Neural crest cell (in vitro differentiated cells): ENCODE results near the gene PPP4R1. TPM values are rescaled to one million over a fixed set of nuclear protein-coding genes. Genes with fewer than 3 reads are reported as not detected.

Source experiments
- DNase-seq: peaks from one replicate; pipeline ENCODE4 v3.0.0; 2021; ENCODE audit warnings: low read depth, mixed read lengths, low spot score
- H3K27ac Mint-ChIP-seq: one replicate; pipeline ENCODE4 v1.8.0; 2021; ENCODE audit warnings: mild to moderate bottlenecking, mixed read lengths; ENCODE audit not compliant: unreplicated experiment
- H3K27me3 Mint-ChIP-seq: 2 replicates; pipeline ENCODE4 v1.8.0; 2021; ENCODE audit warnings: low read depth, mild to moderate bottlenecking, mixed read lengths
- H3K36me3 Mint-ChIP-seq: 2 replicates; pipeline ENCODE4 v1.8.0; 2021; ENCODE audit warnings: low read depth, mild to moderate bottlenecking, mixed read lengths
- H3K4me1 Mint-ChIP-seq: 2 replicates; pipeline ENCODE4 v1.8.0; 2021; ENCODE audit warnings: mixed read lengths
- H3K4me3 Mint-ChIP-seq: one replicate; pipeline ENCODE4 v1.8.0; 2021; ENCODE audit warnings: mild to moderate bottlenecking, mixed read lengths
- H3K9me3 Mint-ChIP-seq: 2 replicates; pipeline ENCODE4 v1.8.0; 2021; ENCODE audit warnings: mixed read lengths
- total RNA-seq: library from RNA; stranded (reverse); gene quantifications from 2 replicates; pipeline ENCODE4 v1.2.1, GENCODE V29; 2021
- TF ChIP-seq, protein P1 (sequence below): fragments of 200-600 bp; sonication (generic); conservative IDR thresholded peaks from 2 replicates; pipeline ENCODE4 v1.5.0; 2021; ENCODE audit warnings: antibody characterized with exemption, mild to moderate bottlenecking

Gene PPP4R1
- total RNA-seq, 1 donor from 2014 or later = 138 TPM

DNA sequence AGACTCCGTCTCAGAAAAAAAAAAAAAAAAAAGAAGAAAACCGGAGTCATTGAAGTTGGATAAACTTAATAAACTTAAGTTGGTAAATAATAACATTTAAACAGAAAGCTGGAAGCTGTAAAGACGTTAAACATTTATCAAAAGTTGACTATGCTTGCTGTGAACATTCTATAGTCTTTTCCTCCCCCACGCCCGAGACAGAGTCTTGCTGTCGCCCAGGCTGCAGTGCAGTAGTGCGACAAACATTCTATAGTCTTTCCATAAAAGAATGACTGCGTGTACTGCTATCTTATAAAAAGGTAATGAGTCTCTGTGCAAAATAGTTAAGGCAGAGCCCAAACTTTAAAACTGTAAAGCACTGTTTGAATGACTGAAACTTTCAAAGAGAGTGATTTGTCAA lies 45.2 kb downstream of the PPP4R1 start:
- Mint-ChIP-seq H3K27me3 (no peaks in the 10 kb centered on the region), H3K4me3 (no peak overlapping the region), H3K36me3 (peaks cover 16% of the 10 kb centered on the region), H3K9me3 (no peaks in the 10 kb centered on the region), H3K4me1 (no peaks in the 10 kb centered on the region), H3K27ac (no peak overlapping the region)
- TF ChIP-seq, protein P1, sequence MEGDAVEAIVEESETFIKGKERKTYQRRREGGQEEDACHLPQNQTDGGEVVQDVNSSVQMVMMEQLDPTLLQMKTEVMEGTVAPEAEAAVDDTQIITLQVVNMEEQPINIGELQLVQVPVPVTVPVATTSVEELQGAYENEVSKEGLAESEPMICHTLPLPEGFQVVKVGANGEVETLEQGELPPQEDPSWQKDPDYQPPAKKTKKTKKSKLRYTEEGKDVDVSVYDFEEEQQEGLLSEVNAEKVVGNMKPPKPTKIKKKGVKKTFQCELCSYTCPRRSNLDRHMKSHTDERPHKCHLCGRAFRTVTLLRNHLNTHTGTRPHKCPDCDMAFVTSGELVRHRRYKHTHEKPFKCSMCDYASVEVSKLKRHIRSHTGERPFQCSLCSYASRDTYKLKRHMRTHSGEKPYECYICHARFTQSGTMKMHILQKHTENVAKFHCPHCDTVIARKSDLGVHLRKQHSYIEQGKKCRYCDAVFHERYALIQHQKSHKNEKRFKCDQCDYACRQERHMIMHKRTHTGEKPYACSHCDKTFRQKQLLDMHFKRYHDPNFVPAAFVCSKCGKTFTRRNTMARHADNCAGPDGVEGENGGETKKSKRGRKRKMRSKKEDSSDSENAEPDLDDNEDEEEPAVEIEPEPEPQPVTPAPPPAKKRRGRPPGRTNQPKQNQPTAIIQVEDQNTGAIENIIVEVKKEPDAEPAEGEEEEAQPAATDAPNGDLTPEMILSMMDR = no peak
- no peak for DNase-seq

DNA sequence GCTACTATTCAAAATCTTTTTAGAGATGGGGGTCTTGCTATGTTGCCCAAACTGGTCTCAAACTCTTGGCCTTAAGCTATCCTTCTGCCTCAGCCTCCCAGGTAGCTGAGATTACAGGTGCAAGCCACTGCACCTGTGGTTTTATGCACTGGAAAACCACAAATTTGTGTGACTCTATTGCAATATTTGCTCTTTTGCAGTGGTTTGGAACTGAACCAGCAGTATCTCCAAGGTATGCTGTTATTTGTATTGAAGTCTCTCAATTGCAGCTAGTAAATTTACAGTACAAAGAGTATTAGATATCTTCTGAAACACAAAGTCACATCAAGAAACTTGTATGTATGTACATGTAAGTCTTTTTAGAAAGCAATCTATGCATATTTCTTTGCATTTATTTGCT lies 46.2 kb downstream of the PPP4R1 start:
- H3K4me1 Mint-ChIP-seq = no peaks in the 10 kb centered on the region
- H3K4me3 Mint-ChIP-seq = no peak overlapping the region
- no peak for DNase-seq
- TF ChIP-seq, protein P1 = no peak
- H3K27me3 Mint-ChIP-seq = no peaks in the 10 kb centered on the region
- no peak overlapping the region for H3K27ac Mint-ChIP-seq
- H3K9me3 Mint-ChIP-seq = no peaks in the 10 kb centered on the region
- peaks cover 16% of the 10 kb centered on the region for H3K36me3 Mint-ChIP-seq

DNA sequence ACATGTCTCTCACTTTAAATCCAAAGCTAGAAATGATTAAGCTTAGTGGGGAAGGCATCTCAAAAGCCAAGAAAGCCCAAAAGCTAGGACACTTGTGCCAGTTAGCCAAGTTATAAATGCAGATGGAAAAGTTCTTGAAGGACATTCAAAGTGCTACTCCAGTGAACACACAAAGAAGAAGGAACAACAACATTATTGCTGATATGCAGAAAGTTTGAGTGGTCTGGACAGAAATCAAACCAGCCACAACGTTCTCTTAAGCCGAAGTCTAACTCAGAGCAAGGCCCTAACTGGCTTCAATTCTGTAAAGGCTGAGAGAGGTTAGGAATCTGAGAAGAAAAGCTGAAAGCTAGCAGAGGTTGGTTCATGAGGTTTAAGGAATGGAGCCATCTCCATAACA lies 49.0 kb downstream of the PPP4R1 start:
- no peak for DNase-seq
- no peak overlapping the region for H3K4me3 Mint-ChIP-seq
- TF ChIP-seq, protein P1 = no peak
- no peaks in the 10 kb centered on the region for H3K9me3 Mint-ChIP-seq
- no peaks in the 10 kb centered on the region for H3K4me1 Mint-ChIP-seq
- no peak overlapping the region for H3K27ac Mint-ChIP-seq
- peaks cover 16% of the 10 kb centered on the region for H3K36me3 Mint-ChIP-seq
- H3K27me3 Mint-ChIP-seq = no peaks in the 10 kb centered on the region

DNA sequence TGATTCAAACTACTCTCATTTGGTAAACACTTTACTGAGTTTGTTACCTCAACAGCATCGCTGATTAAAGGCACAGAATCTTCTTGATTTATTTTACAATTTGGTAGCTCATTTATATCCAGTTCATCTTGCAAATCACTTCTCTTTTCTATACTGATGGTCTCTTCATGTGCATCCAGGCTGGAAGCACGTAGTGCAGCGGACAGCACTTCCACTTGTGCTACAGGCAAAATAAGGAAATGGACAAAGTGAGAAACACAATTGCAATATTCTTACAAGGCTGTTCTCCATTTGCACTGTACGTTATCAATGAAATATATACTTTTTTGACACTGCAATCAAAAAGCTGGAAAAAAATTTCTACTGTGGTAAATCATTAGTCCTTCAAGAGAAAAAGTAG lies 51.0 kb downstream of the PPP4R1 start:
- TF ChIP-seq, protein P1 = no peak
- H3K4me1 Mint-ChIP-seq = no peaks in the 10 kb centered on the region
- DNase-seq = no peak
- no peak overlapping the region for H3K4me3 Mint-ChIP-seq
- H3K27ac Mint-ChIP-seq = no peak overlapping the region
- no peaks in the 10 kb centered on the region for H3K9me3 Mint-ChIP-seq
- no peaks in the 10 kb centered on the region for H3K27me3 Mint-ChIP-seq
- H3K36me3 Mint-ChIP-seq = peaks cover 20% of the 10 kb centered on the region

DNA sequence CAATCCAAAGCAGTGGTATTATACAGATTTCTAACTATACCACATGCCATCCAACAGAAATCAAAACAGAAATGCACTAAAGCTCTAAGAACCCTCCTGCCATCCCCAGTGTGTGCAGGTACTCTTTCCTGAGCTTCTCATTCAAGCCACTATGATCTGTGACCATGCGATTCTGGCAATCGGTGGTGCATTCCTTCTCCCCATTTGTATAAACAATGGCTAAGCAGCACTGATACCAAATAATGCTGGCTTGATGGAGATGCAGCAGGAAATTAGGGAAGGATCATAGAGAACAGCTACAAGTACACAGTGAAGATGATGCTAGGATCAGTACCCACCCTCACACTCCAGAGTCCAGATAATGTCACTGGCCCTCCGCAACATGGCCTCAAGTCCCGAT lies 51.8 kb downstream of the PPP4R1 start:
- Mint-ChIP-seq H3K36me3 (peaks cover 23% of the 10 kb centered on the region), H3K4me1 (no peaks in the 10 kb centered on the region), H3K27ac (no peak overlapping the region), H3K4me3 (no peak overlapping the region), H3K9me3 (no peaks in the 10 kb centered on the region), H3K27me3 (no peaks in the 10 kb centered on the region)
- TF ChIP-seq, protein P1 = no peak
- no peak for DNase-seq

DNA sequence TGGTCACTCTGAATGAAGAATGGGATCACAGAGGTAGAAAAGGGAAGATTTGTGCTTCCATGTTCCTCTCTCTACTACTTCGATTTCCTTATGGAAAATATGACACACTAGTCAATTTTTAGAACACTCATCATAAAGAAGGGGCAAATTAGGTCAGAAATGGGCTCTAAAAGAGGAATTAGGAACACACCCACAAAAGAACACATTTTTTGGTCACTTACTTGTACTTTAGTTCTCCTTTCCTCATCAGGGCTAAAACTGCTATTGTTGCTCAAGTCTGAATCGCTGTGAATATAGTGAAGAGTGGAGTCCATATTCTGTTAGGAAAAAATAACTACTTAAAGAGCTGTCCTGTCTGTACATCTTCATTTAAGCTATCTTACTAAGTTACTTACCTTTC lies 52.6 kb downstream of the PPP4R1 start:
- no peak for DNase-seq
- peaks cover 21% of the 10 kb centered on the region for H3K36me3 Mint-ChIP-seq
- TF ChIP-seq, protein P1 = no peak
- no peaks in the 10 kb centered on the region for H3K27me3 Mint-ChIP-seq
- no peak overlapping the region for H3K4me3 Mint-ChIP-seq
- H3K4me1 Mint-ChIP-seq = no peaks in the 10 kb centered on the region
- H3K27ac Mint-ChIP-seq = no peak overlapping the region
- H3K9me3 Mint-ChIP-seq = no peaks in the 10 kb centered on the region
